ENCODE measurements around the gene PDXK. TPM values are rescaled to one million over a fixed set of nuclear protein-coding genes. Genes with fewer than 3 reads are reported as not detected.

The PDXK gene
- total and polyA plus RNA-seq, 3 donors from 2014 or later: 277 to 871 (median 327) TPM

- intact Hi-C loops (cut with DNase I; ENCODE audit: low total_unique reads): no loop called here
- TF ChIP-seq CTCF (IDR thresholded peaks at IDR 0.05) (no peak), POLR2A (IDR thresholded peaks at IDR 0.05) (no peak)
Measured at GRCh38 chr21:43783098-43783700, 64.3 kb downstream of the PDXK start.

GRCh38 chr21:43785134-43785533 is 66.2 kb downstream of the PDXK start:
- Histone ChIP-seq H3K27me3 (no peaks in the 10 kb centered on the region), H3K4me3 (no peak overlapping the region), H3K36me3 (ENCODE audit: low read depth, missing control alignments) (no peaks in the 10 kb centered on the region), H3K27ac (no peak overlapping the region), H3K9me3 (no peaks in the 10 kb centered on the region), H3K4me1 (peaks cover 3% of the 10 kb centered on the region)
- DNase-seq: no peak
- TF ChIP-seq CTCF (IDR thresholded peaks at IDR 0.05) (no peak), POLR2A (IDR thresholded peaks at IDR 0.05) (no peak)
- intact Hi-C loops (cut with DNase I; ENCODE audit: low total_unique reads): no loop called here
- 44 to 67% methylated on average over 3 of the region's 3 CpGs for WGBS, 2 donors

More at GRCh38 chr21:43783098-43783700, 64.3 kb downstream of the PDXK start:
- H3K4me3 ChIP-seq: no peak overlapping the region
- H3K27ac ChIP-seq: no peak overlapping the region
- no peaks in the 10 kb centered on the region for H3K36me3 ChIP-seq (ENCODE audit: low read depth, missing control alignments)
- no peaks in the 10 kb centered on the region for H3K9me3 ChIP-seq
- no peaks in the 10 kb centered on the region for H3K27me3 ChIP-seq
- 87 to 93% methylated on average over 15 to 17 of the region's 17 CpGs for WGBS, 2 donors
- no peak for DNase-seq
- peaks cover 5% of the 10 kb centered on the region for H3K4me1 ChIP-seq

GRCh38 chr21:43786300-43786806 is 67.4 kb downstream of the PDXK start:
- Histone ChIP-seq H3K27me3 (no peaks in the 10 kb centered on the region), H3K4me3 (no peak overlapping the region), H3K27ac (no peak overlapping the region), H3K9me3 (no peaks in the 10 kb centered on the region), H3K4me1 (peaks cover 11% of the 10 kb centered on the region), H3K36me3 (ENCODE audit: low read depth, missing control alignments) (no peaks in the 10 kb centered on the region)
- WGBS, 2 donors: 83 to 87% methylated on average over 18 of the region's 18 CpGs
- TF ChIP-seq POLR2A (IDR thresholded peaks at IDR 0.05) (no peak), CTCF (IDR thresholded peaks at IDR 0.05) (no peak)
- no peak for DNase-seq
- intact Hi-C loops (cut with DNase I; ENCODE audit: low total_unique reads): no loop called here

GRCh38 chr21:43786807-43787440 is 68.0 kb downstream of the PDXK start:
- intact Hi-C loops (cut with DNase I; ENCODE audit: low total_unique reads): no loop called here
- 88% methylated on average over 31 to 38 of the region's 38 CpGs for WGBS, 2 donors

More at GRCh38 chr21:43786807-43787440, 68.0 kb downstream of the PDXK start:
- H3K27ac ChIP-seq: no peak overlapping the region
- no peaks in the 10 kb centered on the region for H3K27me3 ChIP-seq
- H3K4me3 ChIP-seq: no peak overlapping the region
- peaks cover 11% of the 10 kb centered on the region for H3K4me1 ChIP-seq
- DNase-seq: no peak
- TF ChIP-seq POLR2A (IDR thresholded peaks at IDR 0.05): no peak
- TF ChIP-seq CTCF (IDR thresholded peaks at IDR 0.05): no peak
- no peaks in the 10 kb centered on the region for H3K9me3 ChIP-seq
- no peaks in the 10 kb centered on the region for H3K36me3 ChIP-seq (ENCODE audit: low read depth, missing control alignments)

All from testis (tissue), 3 donors.